ENCODE data around the gene SSX2IP. TPM values are rescaled to one million over a fixed set of nuclear protein-coding genes. Genes with fewer than 3 reads are reported as not detected.

The SSX2IP gene
- total and polyA plus RNA-seq, 4 donors, result 3.7 to 21.8 (median 6.4) TPM

DNA sequence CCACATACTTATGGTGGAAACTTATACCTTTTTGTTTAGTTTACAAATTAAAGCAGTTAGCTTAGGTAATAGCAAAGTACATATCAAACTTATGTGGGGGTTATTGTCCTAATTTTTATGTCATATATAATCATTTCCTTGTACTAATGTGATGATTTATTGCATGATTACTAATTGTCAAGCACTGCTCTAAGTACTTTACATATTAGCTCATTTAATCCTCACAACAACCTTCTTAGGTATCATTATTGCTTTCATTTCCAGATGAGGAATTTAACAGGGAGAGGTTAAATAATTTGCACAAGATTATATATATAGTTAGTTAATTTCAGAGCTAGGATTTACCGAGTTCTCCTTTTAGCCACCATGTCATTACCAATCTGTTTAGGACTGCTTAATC, 11.9 kb upstream of the SSX2IP start:
- WGBS, result 96% methylated on average over 1 of the region's 1 CpG
- no peak for DNase-seq (ENCODE audit: low spot score)
- no peak overlapping the region for H3K9ac ChIP-seq (ENCODE audit: low read depth in 1 of 2, low read length in 2 of 2)
- TF ChIP-seq FOXA1 (IDR thresholded peaks at IDR 0.05) (no peak), EGR1 (IDR thresholded peaks at IDR 0.05; ENCODE audit: low read depth in 2 of 2) (no peak)
- no peaks in the 10 kb centered on the region for H3K9me3 ChIP-seq (ENCODE audit: control insufficient read depth in 4 of 4, low read length in 3 of 4)
- no peak overlapping the region for H3K27ac ChIP-seq (ENCODE audit: low read depth in 1 of 2, low read length in 2 of 2)
- H3K4me3 ChIP-seq (ENCODE audit: low read depth in 1 of 3, low read length in 3 of 3), result no peak overlapping the region
- H3K36me3 ChIP-seq (ENCODE audit: control insufficient read depth in 4 of 4, insufficient read depth in 3 of 4, low read depth in 1 of 4, low read length in 3 of 4), result no peaks in the 10 kb centered on the region
- no peaks in the 10 kb centered on the region for H3K27me3 ChIP-seq (ENCODE audit: control insufficient read depth in 4 of 4, insufficient read depth in 4 of 4, low read length in 3 of 4)
- peaks cover 6 to 17% (median 10%) of the 10 kb centered on the region in 4 donors for H3K4me1 ChIP-seq (ENCODE audit: control insufficient read depth in 4 of 4, insufficient read depth in 4 of 4, low read length in 3 of 4)

GRCh38 chr1:84701376-84701775, 11.1 kb upstream of the SSX2IP start:
- H3K27me3 ChIP-seq (ENCODE audit: control insufficient read depth in 4 of 4, insufficient read depth in 4 of 4, low read length in 3 of 4), result no peaks in the 10 kb centered on the region
- no peak overlapping the region for H3K9ac ChIP-seq (ENCODE audit: low read depth in 1 of 2, low read length in 2 of 2)
- H3K4me1 ChIP-seq (ENCODE audit: control insufficient read depth in 4 of 4, insufficient read depth in 4 of 4, low read length in 3 of 4), result peaks cover 6 to 17% (median 10%) of the 10 kb centered on the region in 4 donors
- TF ChIP-seq, protein P1, sequence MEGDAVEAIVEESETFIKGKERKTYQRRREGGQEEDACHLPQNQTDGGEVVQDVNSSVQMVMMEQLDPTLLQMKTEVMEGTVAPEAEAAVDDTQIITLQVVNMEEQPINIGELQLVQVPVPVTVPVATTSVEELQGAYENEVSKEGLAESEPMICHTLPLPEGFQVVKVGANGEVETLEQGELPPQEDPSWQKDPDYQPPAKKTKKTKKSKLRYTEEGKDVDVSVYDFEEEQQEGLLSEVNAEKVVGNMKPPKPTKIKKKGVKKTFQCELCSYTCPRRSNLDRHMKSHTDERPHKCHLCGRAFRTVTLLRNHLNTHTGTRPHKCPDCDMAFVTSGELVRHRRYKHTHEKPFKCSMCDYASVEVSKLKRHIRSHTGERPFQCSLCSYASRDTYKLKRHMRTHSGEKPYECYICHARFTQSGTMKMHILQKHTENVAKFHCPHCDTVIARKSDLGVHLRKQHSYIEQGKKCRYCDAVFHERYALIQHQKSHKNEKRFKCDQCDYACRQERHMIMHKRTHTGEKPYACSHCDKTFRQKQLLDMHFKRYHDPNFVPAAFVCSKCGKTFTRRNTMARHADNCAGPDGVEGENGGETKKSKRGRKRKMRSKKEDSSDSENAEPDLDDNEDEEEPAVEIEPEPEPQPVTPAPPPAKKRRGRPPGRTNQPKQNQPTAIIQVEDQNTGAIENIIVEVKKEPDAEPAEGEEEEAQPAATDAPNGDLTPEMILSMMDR (IDR thresholded peaks at IDR 0.05; ENCODE audit: low read depth, low read length, missing input control), result no peak
- no peak for TF ChIP-seq TAF1 (conservative IDR thresholded peaks at IDR 0.05)
- TF ChIP-seq SP1 (IDR thresholded peaks at IDR 0.05), result no peak
- no peak for TF ChIP-seq GABPA (IDR thresholded peaks at IDR 0.05 in 1 of 2, conservative IDR thresholded peaks at IDR 0.05 in 1 of 2)
- TF ChIP-seq, protein P2, sequence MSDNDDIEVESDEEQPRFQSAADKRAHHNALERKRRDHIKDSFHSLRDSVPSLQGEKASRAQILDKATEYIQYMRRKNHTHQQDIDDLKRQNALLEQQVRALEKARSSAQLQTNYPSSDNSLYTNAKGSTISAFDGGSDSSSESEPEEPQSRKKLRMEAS (IDR thresholded peaks at IDR 0.05), result no peak
- TF ChIP-seq, protein P3, sequence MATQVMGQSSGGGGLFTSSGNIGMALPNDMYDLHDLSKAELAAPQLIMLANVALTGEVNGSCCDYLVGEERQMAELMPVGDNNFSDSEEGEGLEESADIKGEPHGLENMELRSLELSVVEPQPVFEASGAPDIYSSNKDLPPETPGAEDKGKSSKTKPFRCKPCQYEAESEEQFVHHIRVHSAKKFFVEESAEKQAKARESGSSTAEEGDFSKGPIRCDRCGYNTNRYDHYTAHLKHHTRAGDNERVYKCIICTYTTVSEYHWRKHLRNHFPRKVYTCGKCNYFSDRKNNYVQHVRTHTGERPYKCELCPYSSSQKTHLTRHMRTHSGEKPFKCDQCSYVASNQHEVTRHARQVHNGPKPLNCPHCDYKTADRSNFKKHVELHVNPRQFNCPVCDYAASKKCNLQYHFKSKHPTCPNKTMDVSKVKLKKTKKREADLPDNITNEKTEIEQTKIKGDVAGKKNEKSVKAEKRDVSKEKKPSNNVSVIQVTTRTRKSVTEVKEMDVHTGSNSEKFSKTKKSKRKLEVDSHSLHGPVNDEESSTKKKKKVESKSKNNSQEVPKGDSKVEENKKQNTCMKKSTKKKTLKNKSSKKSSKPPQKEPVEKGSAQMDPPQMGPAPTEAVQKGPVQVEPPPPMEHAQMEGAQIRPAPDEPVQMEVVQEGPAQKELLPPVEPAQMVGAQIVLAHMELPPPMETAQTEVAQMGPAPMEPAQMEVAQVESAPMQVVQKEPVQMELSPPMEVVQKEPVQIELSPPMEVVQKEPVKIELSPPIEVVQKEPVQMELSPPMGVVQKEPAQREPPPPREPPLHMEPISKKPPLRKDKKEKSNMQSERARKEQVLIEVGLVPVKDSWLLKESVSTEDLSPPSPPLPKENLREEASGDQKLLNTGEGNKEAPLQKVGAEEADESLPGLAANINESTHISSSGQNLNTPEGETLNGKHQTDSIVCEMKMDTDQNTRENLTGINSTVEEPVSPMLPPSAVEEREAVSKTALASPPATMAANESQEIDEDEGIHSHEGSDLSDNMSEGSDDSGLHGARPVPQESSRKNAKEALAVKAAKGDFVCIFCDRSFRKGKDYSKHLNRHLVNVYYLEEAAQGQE (IDR thresholded peaks at IDR 0.05), result no peak
- TF ChIP-seq HNF4G (IDR thresholded peaks at IDR 0.05), result no peak
- TF ChIP-seq NR2F2 (IDR thresholded peaks at IDR 0.05), result no peak
- no peak for TF ChIP-seq RAD21 (IDR thresholded peaks at IDR 0.05)
- TF ChIP-seq ZBTB33 (IDR thresholded peaks at IDR 0.05), result no peak
- TF ChIP-seq YY1 (IDR thresholded peaks at IDR 0.05), result no peak
- TF ChIP-seq HNF4A (conservative IDR thresholded peaks at IDR 0.05), result no peak
- TF ChIP-seq FOXA1 (IDR thresholded peaks at IDR 0.05), result no peak
- TF ChIP-seq, protein P4, sequence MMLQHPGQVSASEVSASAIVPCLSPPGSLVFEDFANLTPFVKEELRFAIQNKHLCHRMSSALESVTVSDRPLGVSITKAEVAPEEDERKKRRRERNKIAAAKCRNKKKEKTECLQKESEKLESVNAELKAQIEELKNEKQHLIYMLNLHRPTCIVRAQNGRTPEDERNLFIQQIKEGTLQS (IDR thresholded peaks at IDR 0.05), result no peak
- no peak for TF ChIP-seq RXRA (IDR thresholded peaks at IDR 0.05)
- TF ChIP-seq FOXA2 (IDR thresholded peaks at IDR 0.05), result no peak
- no peak for TF ChIP-seq JUND (IDR thresholded peaks at IDR 0.05)
- 45% methylated on average over 5 of the region's 5 CpGs for WGBS
- H3K4me3 ChIP-seq (ENCODE audit: low read depth in 1 of 3, low read length in 3 of 3), result no peak overlapping the region
- DNase-seq (ENCODE audit: low spot score), result no peak
- no peaks in the 10 kb centered on the region for H3K36me3 ChIP-seq (ENCODE audit: control insufficient read depth in 4 of 4, insufficient read depth in 3 of 4, low read depth in 1 of 4, low read length in 3 of 4)
- no peaks in the 10 kb centered on the region for H3K9me3 ChIP-seq (ENCODE audit: control insufficient read depth in 4 of 4, low read length in 3 of 4)
- no peak overlapping the region for H3K27ac ChIP-seq (ENCODE audit: low read depth in 1 of 2, low read length in 2 of 2)

Measured in liver (tissue), 9 donors.